ENCODE data around the gene NKRF.

- TF ChIP-seq FOXP1 (CRISPR knock-in tag; IDR thresholded peaks at IDR 0.05) (no peak), NCOR1 (IDR thresholded peaks at IDR 0.05) (no peak), RAD51 (IDR thresholded peaks at IDR 0.05; ENCODE audit: borderline replicate concordance, low read depth) (no peak)
Observed at GRCh38 chrX:119541188-119541587, 65.0 kb downstream of the NKRF start.
